ENCODE data around the gene OSBPL2. TPM values are rescaled to one million over a fixed set of nuclear protein-coding genes. Genes with fewer than 3 reads are reported as not detected.

The OSBPL2 gene
- total and polyA plus RNA-seq, 9 of the 15 experiments (the other 6 are each of a cell fraction or from before 2014, with no cell fraction given), result 2.5 to 25.6 (median 14.1) TPM

- CTCF ChIA-PET (ENCODE audit: low intra/inter-chr PET ratio), result no interaction called here
- ATAC-seq (no peak), FAIRE-seq (no peak), DNase-seq (ENCODE audit: extremely low read depth in 1 of 4, low spot score in 3 of 4) (no peak)
- Histone ChIP-seq H3K9me3 (replicated peaks; ENCODE audit: control insufficient read depth, insufficient read depth, low read depth, low read length) (no peaks in the 10 kb centered on the region), H3K36me3 (ENCODE audit: control insufficient read depth, insufficient read depth, low read length) (peaks cover 21% of the 10 kb centered on the region; the same call in 2 of the 3 replicates), H3K79me2 (ENCODE audit: control insufficient read depth, insufficient read depth, low read length) (no peaks in the 10 kb centered on the region), H3K9me1 (ENCODE audit: control insufficient read depth, insufficient read depth, low read length) (no peaks in the 10 kb centered on the region), H3K4me2 (ENCODE audit: insufficient read depth, low read length) (no peak overlapping the region), H3K9ac (ENCODE audit: insufficient read depth in 1 of 2, low read depth in 2 of 2, low read length in 2 of 2) (peak overlapping the region in 1 of 2 experiments; percentile 17; a peak in 1 of 4 replicates), H3K4me3 (no peak overlapping the region), H4K20me1 (replicated peaks; ENCODE audit: control insufficient read depth, insufficient read depth, low read length) (peaks cover 19% of the 10 kb centered on the region), H2AFZ (ENCODE audit: low read depth, low read length) (no peak overlapping the region), H3K27ac (ENCODE audit: extremely low read depth, low read depth, low read length) (no peak overlapping the region), H3K4me1 (replicated peaks in 1 of 2; ENCODE audit: control insufficient read depth in 2 of 2, insufficient read depth in 2 of 2, low read length in 2 of 2) (peaks cover 11 to 21% of the 10 kb centered on the region in 2 experiments; a peak in 4 of 5 replicates), H3K27me3 (ENCODE audit: control insufficient read depth in 2 of 2, insufficient read depth in 2 of 2, low read length in 2 of 2) (no peaks in the 10 kb centered on the region)
- intact Hi-C loops (cut with micrococcal nuclease) (no loop called here), in situ Hi-C loops (cut with MboI) (no loop called here)
- POLR2A ChIA-PET, result interaction anchor here (0.6 to 0.7 kb wide), 3 partner anchors 9 to 652 kb away, joined by 3 read pairs; no protein-coding TSS in a partner anchor
- BruUV-seq (replicated peaks), result no TSS peak
- WGBS (ENCODE audit: insufficient coverage, low coverage, missing lambda C conversion rate), result 86% methylated on average over 5 of the region's 10 CpGs
- no peak for TF ChIP-seq FOXK1 (CRISPR knock-in tag; IDR thresholded peaks at IDR 0.05; ENCODE audit: borderline replicate concordance)
- no peak for TF ChIP-seq ZFX (CRISPR knock-in tag; IDR thresholded peaks at IDR 0.05)
- no peak for TF ChIP-seq MBD2 (IDR thresholded peaks at IDR 0.05; ENCODE audit: borderline replicate concordance, low read depth)
- no peak for TF ChIP-seq STAT5B (CRISPR knock-in tag; IDR thresholded peaks at IDR 0.05)
- TF ChIP-seq ZNF253 (CRISPR knock-in tag; conservative IDR thresholded peaks at IDR 0.05), result no peak
- no peak for TF ChIP-seq MAFG (tag; conservative IDR thresholded peaks at IDR 0.05)
- TF ChIP-seq TEAD4 (IDR thresholded peaks at IDR 0.05; ENCODE audit: low read length), result no peak
- no peak for TF ChIP-seq TEAD4 (CRISPR knock-in tag; IDR thresholded peaks at IDR 0.05; ENCODE audit: borderline replicate concordance)
- TF ChIP-seq ELK3 (CRISPR knock-in tag; IDR thresholded peaks at IDR 0.05), result no peak
- no peak for TF ChIP-seq ZNF655 (CRISPR knock-in tag; IDR thresholded peaks at IDR 0.05)
- TF ChIP-seq NFIX (CRISPR knock-in tag; IDR thresholded peaks at IDR 0.05; ENCODE audit: low read depth), result no peak
- no peak for TF ChIP-seq SIN3A (IDR thresholded peaks at IDR 0.05; ENCODE audit: borderline replicate concordance in 2 of 2, control insufficient read depth in 1 of 2, low read depth in 2 of 2, low read length in 2 of 2)
- TF ChIP-seq E2F1 (CRISPR knock-in tag; IDR thresholded peaks at IDR 0.05), result no peak
- TF ChIP-seq ZFP1 (CRISPR knock-in tag; IDR thresholded peaks at IDR 0.05), result no peak
- no peak for TF ChIP-seq AFF4 (CRISPR knock-in tag; IDR thresholded peaks at IDR 0.05)
These were observed 33.9 kb downstream of the OSBPL2 start for GRCh38 chr20:62272200-62272599.

Data from K562 (cell line).